ENCODE data around the gene SNAP29.
"Not testable (repeated sequence)": the region's sequence is repeated elsewhere in the genome, so short reads cannot be mapped to it uniquely, and the experiment has no call there.

Gene SNAP29

GRCh38 chr22:20858615-20859416 is at the start of gene SNAP29, which contains the start of gene PI4KA:
Gene SNAP29, plus strand, starts transcription at chr22:20859007. Its CDS starts 104 bp downstream, at chr22:20859111.
Gene PI4KA, minus strand, starts transcription at chr22:20858811. Its CDS starts 86 bp downstream, at chr22:20858725.
- H3K36me3 Mint-ChIP-seq, result peaks cover 3 to 15% of the 10 kb centered on the region in 2 donors
- H3K9me3 Mint-ChIP-seq, result no peaks in the 10 kb centered on the region
- peaks cover 28 to 50% of the 10 kb centered on the region in 2 donors for H3K4me1 Mint-ChIP-seq
- no peaks in the 10 kb centered on the region for H3K27me3 Mint-ChIP-seq
- DNase-seq (peak; percentile 97), ATAC-seq (replicated peaks) (peak; percentile 96 to 97)
- H3K4me3 Mint-ChIP-seq, result peak within 1 kb of the TSS; percentile 82 to 83
- H3K27ac Mint-ChIP-seq, result peak within 1 kb of the TSS; percentile 93

- Mint-ChIP-seq H3K27me3 (no peaks in the 10 kb centered on the region), H3K9me3 (no peaks in the 10 kb centered on the region), H3K4me1 (peaks cover 9 to 13% of the 10 kb centered on the region in 2 donors), H3K4me3 (no peak overlapping the region), H3K36me3 (peaks cover 49 to 73% of the 10 kb centered on the region in 2 donors), H3K27ac (no peak overlapping the region)
- DNase-seq (no peak), ATAC-seq (replicated peaks) (no peak)
Observed at GRCh38 chr22:20809538-20810185, 49.1 kb upstream of the SNAP29 start.

GRCh38 chr22:20810645-20811044 is 48.2 kb upstream of the SNAP29 start:
- Mint-ChIP-seq H3K27ac (no peak overlapping the region), H3K27me3 (no peaks in the 10 kb centered on the region), H3K4me1 (peaks cover 9 to 13% of the 10 kb centered on the region in 2 donors), H3K9me3 (no peaks in the 10 kb centered on the region), H3K36me3 (peaks cover 48 to 72% of the 10 kb centered on the region in 2 donors), H3K4me3 (no peak overlapping the region)
- no peak for DNase-seq
- no peak for ATAC-seq (replicated peaks)

GRCh38 chr22:20811171-20811570 is 47.6 kb upstream of the SNAP29 start:
- no peak for ATAC-seq (replicated peaks)
- peaks cover 52 to 70% of the 10 kb centered on the region in 2 donors for H3K36me3 Mint-ChIP-seq
- H3K27ac Mint-ChIP-seq, result no peak overlapping the region
- H3K4me1 Mint-ChIP-seq, result peaks cover 9 to 13% of the 10 kb centered on the region in 2 donors
- DNase-seq, result no peak
- no peaks in the 10 kb centered on the region for H3K9me3 Mint-ChIP-seq
- H3K27me3 Mint-ChIP-seq, result no peaks in the 10 kb centered on the region
- no peak overlapping the region for H3K4me3 Mint-ChIP-seq

- Mint-ChIP-seq H3K4me3 (no peak overlapping the region), H3K27me3 (no peaks in the 10 kb centered on the region), H3K9me3 (no peaks in the 10 kb centered on the region), H3K27ac (no peak overlapping the region), H3K36me3 (peaks cover 57 to 77% of the 10 kb centered on the region in 2 donors), H3K4me1 (peaks cover 9 to 13% of the 10 kb centered on the region in 2 donors)
- DNase-seq, result no peak
- ATAC-seq (replicated peaks), result peak; percentile 39 to 55
Observed at GRCh38 chr22:20811971-20812660, 46.7 kb upstream of the SNAP29 start.

GRCh38 chr22:20813056-20813455 is 45.8 kb upstream of the SNAP29 start:
- H3K9me3 Mint-ChIP-seq, result no peaks in the 10 kb centered on the region
- H3K27ac Mint-ChIP-seq, result no peak overlapping the region
- H3K27me3 Mint-ChIP-seq, result no peaks in the 10 kb centered on the region
- no peak for DNase-seq
- H3K4me1 Mint-ChIP-seq, result peaks cover 9 to 13% of the 10 kb centered on the region in 2 donors
- H3K36me3 Mint-ChIP-seq, result peaks cover 53 to 74% of the 10 kb centered on the region in 2 donors
- no peak overlapping the region for H3K4me3 Mint-ChIP-seq
- ATAC-seq (replicated peaks), result no peak

- Mint-ChIP-seq H3K36me3 (peaks cover 55 to 77% of the 10 kb centered on the region in 2 donors), H3K9me3 (no peaks in the 10 kb centered on the region), H3K4me3 (no peak overlapping the region), H3K27me3 (no peaks in the 10 kb centered on the region), H3K27ac (no peak overlapping the region), H3K4me1 (peaks cover 4 to 5% of the 10 kb centered on the region in 2 donors)
- no peak for ATAC-seq (replicated peaks)
- DNase-seq, result no peak
Observed at GRCh38 chr22:20814221-20814808, 44.5 kb upstream of the SNAP29 start.

GRCh38 chr22:20815477-20816050 is 43.2 kb upstream of the SNAP29 start:
- Mint-ChIP-seq H3K4me3 (no peak overlapping the region), H3K36me3 (peaks cover 47 to 69% of the 10 kb centered on the region in 2 donors), H3K27me3 (no peaks in the 10 kb centered on the region)

GRCh38 chr22:20816559-20816958 is 42.2 kb upstream of the SNAP29 start:
- H3K9me3 Mint-ChIP-seq, result no peaks in the 10 kb centered on the region
- H3K4me3 Mint-ChIP-seq, result no peak overlapping the region
- peaks cover 43 to 62% of the 10 kb centered on the region in 2 donors for H3K36me3 Mint-ChIP-seq
- H3K4me1 Mint-ChIP-seq, result no peaks in the 10 kb centered on the region
- no peaks in the 10 kb centered on the region for H3K27me3 Mint-ChIP-seq
- no peak for ATAC-seq (replicated peaks)
- DNase-seq, result no peak
- H3K27ac Mint-ChIP-seq, result peak overlapping the region; percentile 39

More at GRCh38 chr22:20815477-20816050, 43.2 kb upstream of the SNAP29 start:
- ATAC-seq (replicated peaks), result no peak
- no peaks in the 10 kb centered on the region for H3K4me1 Mint-ChIP-seq
- no peaks in the 10 kb centered on the region for H3K9me3 Mint-ChIP-seq
- DNase-seq, result no peak
- no peak overlapping the region for H3K27ac Mint-ChIP-seq

- Mint-ChIP-seq H3K36me3 (peaks cover 32 to 50% of the 10 kb centered on the region in 2 donors), H3K4me1 (no peaks in the 10 kb centered on the region), H3K27me3 (no peaks in the 10 kb centered on the region), H3K9me3 (no peaks in the 10 kb centered on the region), H3K4me3 (no peak overlapping the region), H3K27ac (no peak overlapping the region)
- no peak for ATAC-seq (replicated peaks)
- no peak for DNase-seq
Observed at GRCh38 chr22:20818471-20818870, 40.3 kb upstream of the SNAP29 start.

- peaks cover 30 to 45% of the 10 kb centered on the region in 2 donors for H3K36me3 Mint-ChIP-seq
- no peak overlapping the region for H3K4me3 Mint-ChIP-seq
- no peaks in the 10 kb centered on the region for H3K4me1 Mint-ChIP-seq
- H3K27ac Mint-ChIP-seq, result no peak overlapping the region
- H3K9me3 Mint-ChIP-seq, result no peaks in the 10 kb centered on the region
- DNase-seq, result no peak
- no peak for ATAC-seq (replicated peaks)
- no peaks in the 10 kb centered on the region for H3K27me3 Mint-ChIP-seq
Observed at GRCh38 chr22:20819471-20819870, 39.3 kb upstream of the SNAP29 start.

GRCh38 chr22:20821717-20822239 is 37.0 kb upstream of the SNAP29 start:
- not testable (repeated sequence) for DNase-seq; H3K4me1 Mint-ChIP-seq; H3K9me3 Mint-ChIP-seq; H3K4me3 Mint-ChIP-seq; H3K27me3 Mint-ChIP-seq; ATAC-seq (replicated peaks); H3K27ac Mint-ChIP-seq
- H3K36me3 Mint-ChIP-seq, result peaks cover 22 to 41% of the 10 kb centered on the region in 2 donors

- Mint-ChIP-seq H3K4me1 (no peaks in the 10 kb centered on the region), H3K9me3 (no peaks in the 10 kb centered on the region), H3K36me3 (peaks cover 24 to 40% of the 10 kb centered on the region in 2 donors), H3K27ac (no peak overlapping the region), H3K4me3 (no peak overlapping the region), H3K27me3 (no peaks in the 10 kb centered on the region)
- DNase-seq (no peak), ATAC-seq (replicated peaks) (no peak)
Observed at GRCh38 chr22:20822240-20822639, 36.6 kb upstream of the SNAP29 start.

Measured in stimulated activated naive B cell treated with anti-CD40 and anti-IgM and Interleukin-4, amounts not matched to agents 10 μg/mL and 1 μg/mL and 100 μg/mL, for 72 hours (primary cell).